IMR-90 (cell line): Measurements from ENCODE around the gene BAZ2B. TPM values are rescaled to one million over a fixed set of nuclear protein-coding genes. Genes with fewer than 3 reads are reported as not detected.

Experiments used
- ATAC-seq: fragments of 200-7000 bp; cut with Tn5 transposase; 2 replicates; pipeline ENCODE4 v1.9.1; 2020; ENCODE audit warnings: low read depth, mild to moderate bottlenecking, moderate library complexity
- BruUV-seq: library from RNA; stranded (reverse); fragments of 400-500 nt; replicated peaks from 2 replicates; lab custom pipeline; 2021; lab: Mats Ljungman, UMichigan
- CTCF ChIA-PET: fragments of 300-600 bp; formaldehyde crosslinking; extraction: SDS; loops from one replicate; lab custom pipeline; 2021; ENCODE audit warnings: antibody characterized with exemption; lab: Yijun Ruan, JAX
- POLR2A ChIA-PET: fragments of 300-600 bp; sonication (Branson Sonifier 250); formaldehyde crosslinking; loops from one replicate; lab custom pipeline; 2022; ENCODE audit warnings: antibody characterized with exemption; ENCODE audit not compliant: unreplicated experiment; lab: Charles Lee
- DNase-seq: peaks from one replicate; pipeline ENCODE4 v3.0.0; 2013
- H2AFZ ChIP-seq: replicated peaks from 2 replicates; pipeline ENCODE3; 2013; ENCODE audit warnings: low read length, mild to moderate bottlenecking; ENCODE audit not compliant: poor library complexity
- H2AK5ac ChIP-seq: 2 replicates; pipeline ENCODE4 v1.6.1; 2013; ENCODE audit warnings: low read depth, low read length, inconsistent platforms
- H2AK9ac ChIP-seq: replicated peaks from 2 replicates; pipeline ENCODE3; 2013; ENCODE audit warnings: mild to moderate bottlenecking, low read depth, low read length, moderate library complexity; ENCODE audit not compliant: poor library complexity
- H2BK120ac ChIP-seq: 2 replicates; pipeline ENCODE4 v1.6.1; 2013; ENCODE audit warnings: low read depth, low read length, inconsistent platforms
- H2BK15ac ChIP-seq: 3 replicates; pipeline ENCODE4 v1.6.1; 2013; ENCODE audit warnings: low read depth, low read length, inconsistent platforms
- H2BK20ac ChIP-seq: 2 replicates; pipeline ENCODE4 v1.6.1; 2013; ENCODE audit warnings: low read depth, mild to moderate bottlenecking, inconsistent platforms, low read length, moderate library complexity
- H2BK5ac ChIP-seq: 2 replicates; pipeline ENCODE4 v1.6.1; 2013; ENCODE audit warnings: mild to moderate bottlenecking, low read depth, low read length, inconsistent platforms; ENCODE audit not compliant: poor library complexity, severe bottlenecking
- H3K14ac ChIP-seq: replicated peaks from 2 replicates; pipeline ENCODE4 v1.6.1; 2013; ENCODE audit warnings: low read depth, low read length, inconsistent platforms
- H3K18ac ChIP-seq: 2 replicates; pipeline ENCODE4 v1.6.1; 2013; ENCODE audit warnings: low read depth, low read length, control low read depth
- H3K23ac ChIP-seq: 2 replicates; pipeline ENCODE4 v1.6.1; 2013; ENCODE audit warnings: low read depth, low read length, inconsistent platforms
- H3K27ac ChIP-seq: 2 replicates; pipeline ENCODE4 v1.5.1; 2013; ENCODE audit warnings: mild to moderate bottlenecking, control low read depth, low read length; ENCODE audit not compliant: insufficient read depth
- H3K27me3 ChIP-seq: 2 replicates; pipeline ENCODE4 v1.6.1; 2013; ENCODE audit warnings: low read length; ENCODE audit not compliant: control insufficient read depth, insufficient read depth
- H3K36me3 ChIP-seq: 2 replicates; pipeline ENCODE4 v1.6.1; 2013; ENCODE audit warnings: low read length, mixed read lengths; ENCODE audit not compliant: control insufficient read depth, insufficient read depth
- H3K4ac ChIP-seq: 2 replicates; pipeline ENCODE4 v1.6.1; 2013; ENCODE audit warnings: low read depth, low read length, inconsistent platforms
- H3K4me1 ChIP-seq: 2 replicates; pipeline ENCODE4 v1.6.1; 2013; ENCODE audit warnings: low read length, mixed read lengths; ENCODE audit not compliant: control insufficient read depth, insufficient read depth
- H3K4me2 ChIP-seq: 2 replicates; pipeline ENCODE4 v1.6.1; 2013; ENCODE audit warnings: low read depth, mild to moderate bottlenecking, control low read depth, low read length, moderate library complexity
- H3K4me3 ChIP-seq: 2 replicates; pipeline ENCODE4 v1.5.1; 2013; ENCODE audit warnings: low read depth, mild to moderate bottlenecking, control low read depth, low read length, moderate library complexity; ENCODE audit not compliant: insufficient read depth
- H3K56ac ChIP-seq: 2 replicates; pipeline ENCODE4 v1.6.1; 2013; ENCODE audit warnings: low read length, inconsistent platforms; ENCODE audit not compliant: insufficient read depth; ENCODE audit errors: extremely low read depth
- H3K79me1 ChIP-seq, 2 experiments: 2 replicates each; pipeline ENCODE4 v1.6.1; 2013; ENCODE audit warnings: low read length in 2 of 2, inconsistent platforms in 1 of 2, low read depth in 1 of 2
- H3K9ac ChIP-seq: 2 replicates; pipeline ENCODE4 v1.6.1; 2013; ENCODE audit warnings: low read depth, low read length, control low read depth
- H3K9me1 ChIP-seq: 2 replicates; pipeline ENCODE4 v1.6.1; 2013; ENCODE audit warnings: low read length, inconsistent platforms; ENCODE audit not compliant: insufficient read depth
- H3K9me3 ChIP-seq: 2 replicates; pipeline ENCODE4 v1.6.1; 2013; ENCODE audit warnings: low read length; ENCODE audit not compliant: control insufficient read depth, insufficient read depth
- H4K20me1 ChIP-seq: 2 replicates; pipeline ENCODE4 v1.6.1; 2013; ENCODE audit warnings: low read length, inconsistent platforms; ENCODE audit not compliant: insufficient read depth
- H4K5ac ChIP-seq: 2 replicates; pipeline ENCODE4 v1.6.1; 2013; ENCODE audit warnings: mild to moderate bottlenecking, low read depth, low read length, control low read depth
- H4K8ac ChIP-seq, 2 experiments: 2 replicates each; pipeline ENCODE4 v1.6.1; 2013; ENCODE audit warnings: low read depth in 2 of 2, low read length in 2 of 2, control low read depth in 1 of 2, inconsistent platforms in 1 of 2
- H4K91ac ChIP-seq: 2 replicates; pipeline ENCODE4 v1.6.1; 2013; ENCODE audit warnings: low read depth, low read length, inconsistent platforms; ENCODE audit not compliant: insufficient read depth
- BHLHE40 ChIP-seq: fragments of 150-350 bp; IDR thresholded peaks from 2 replicates; pipeline ENCODE4 v1.6.1; 2016; ENCODE audit warnings: mild to moderate bottlenecking, low read depth, low read length
- CEBPB ChIP-seq: IDR thresholded peaks from 2 replicates; pipeline ENCODE4 v1.6.1; 2012; ENCODE audit warnings: low read depth, low read length, improper control_type of control experiment
- CHD1 ChIP-seq: IDR thresholded peaks from 2 replicates; pipeline ENCODE4 v1.6.1; 2012; ENCODE audit warnings: low read depth, low read length, improper control_type of control experiment
- CTCF ChIP-seq: conservative IDR thresholded peaks from 2 replicates; pipeline ENCODE4 v1.5.1; 2012; ENCODE audit warnings: mild to moderate bottlenecking, low read depth, low read length, improper control_type of control experiment
- ELK1 ChIP-seq: fragments of 150-350 bp; IDR thresholded peaks from 2 replicates; pipeline ENCODE4 v1.6.1; 2016; ENCODE audit warnings: low read depth, mild to moderate bottlenecking, low read length, moderate library complexity, borderline replicate concordance
- FOS ChIP-seq: fragments of 150-350 bp; IDR thresholded peaks from 2 replicates; pipeline ENCODE4 v1.6.1; 2016; ENCODE audit warnings: low read depth, low read length
- MAFK ChIP-seq: IDR thresholded peaks from 2 replicates; pipeline ENCODE4 v1.6.1; 2012; ENCODE audit warnings: low read depth, low read length, improper control_type of control experiment
- MAZ ChIP-seq: IDR thresholded peaks from 2 replicates; pipeline ENCODE4 v1.6.1; 2012; ENCODE audit warnings: low read depth, mild to moderate bottlenecking, low read length, improper control_type of control experiment, moderate library complexity, borderline replicate concordance
- MXI1 ChIP-seq: IDR thresholded peaks from 2 replicates; pipeline ENCODE4 v1.6.1; 2012; ENCODE audit warnings: low read depth, mild to moderate bottlenecking, low read length, moderate library complexity, borderline replicate concordance
- NFE2L2 ChIP-seq: fragments of 150-350 bp; IDR thresholded peaks from 2 replicates; pipeline ENCODE4 v1.6.1; 2016; ENCODE audit warnings: low read depth, mild to moderate bottlenecking, low read length
- POLR2A ChIP-seq: IDR thresholded peaks from 2 replicates; pipeline ENCODE4 v1.6.1; 2012; ENCODE audit warnings: mild to moderate bottlenecking, low read depth, low read length
- RAD21 ChIP-seq: IDR thresholded peaks from 2 replicates; pipeline ENCODE4 v1.6.1; 2012; ENCODE audit warnings: low read length, improper control_type of control experiment
- RCOR1 ChIP-seq: IDR thresholded peaks from 2 replicates; pipeline ENCODE4 v1.6.1; 2012; ENCODE audit warnings: mild to moderate bottlenecking, low read length, improper control_type of control experiment; ENCODE audit not compliant: insufficient replicate concordance
- RFX5 ChIP-seq: IDR thresholded peaks from 2 replicates; pipeline ENCODE4 v1.8.0; 2012; ENCODE audit warnings: low read depth, mild to moderate bottlenecking, low read length, moderate library complexity
- SMC3 ChIP-seq: fragments of 150-350 bp; IDR thresholded peaks from 2 replicates; pipeline ENCODE4 v1.6.1; 2016; ENCODE audit warnings: low read depth, mild to moderate bottlenecking, antibody characterized with exemption, low read length, moderate library complexity
- USF2 ChIP-seq: fragments of 150-350 bp; IDR thresholded peaks from 2 replicates; pipeline ENCODE4 v1.6.1; 2017; ENCODE audit warnings: mild to moderate bottlenecking, antibody characterized with exemption, low read length, low read depth
- WGBS, 2 experiments: methylation state at CpG; one replicate each; pipeline versions ENCODE4 v1.1.5 to v1.1.7; 2013; ENCODE audit warnings: missing lambda C conversion rate in 2 of 2; ENCODE audit not compliant: insufficient read length in 1 of 2; ENCODE audit errors: extremely low coverage in 2 of 2; 5-methylcytosine and 5-hydroxymethylcytosine counted together
- dilution Hi-C: fragments of 300-500 bp; cut with HindIII; formaldehyde crosslinking; loops from one replicate; pipeline ENCODE4 v1.14.3; 2018; ENCODE audit warnings: low sequenced_read_pairs; ENCODE audit not compliant: unreplicated experiment
- in situ Hi-C: fragments of 300-500 bp; cut with MboI; formaldehyde crosslinking; loops from 3 replicates; pipeline ENCODE4 v1.14.3; 2019; ENCODE audit warnings: low sequenced_read_pairs, inconsistent platforms, mixed read lengths
- intact Hi-C: fragments of 100-400 bp; cut with micrococcal nuclease; formaldehyde crosslinking; loops from 2 replicates; pipeline ENCODE4 v1.10.0; 2022
- polyA plus RNA-seq, 3 experiments: library from polyadenylated mRNA; depleted of rRNA; stranded (reverse); fragments of >200 nt; gene quantifications; 2 replicates each; pipeline ENCODE4 v1.2.3, GENCODE V29; 2012; ENCODE audit warnings: low replicate concordance in 1 of 3
- total RNA-seq: library from RNA; depleted of rRNA; stranded (reverse); fragments of >200 nt; gene quantifications from 2 replicates; pipeline ENCODE4 v1.2.3, GENCODE V29; 2012

BAZ2B gene
- total and polyA plus RNA-seq, 2 of the 4 experiments (the other 2 are of a cell fraction): 8.9 to 42.1 TPM

- H3K36me3 ChIP-seq: peaks cover 9% of the 10 kb centered on the region
- no peak overlapping the region for H2AK9ac ChIP-seq
- H2BK5ac ChIP-seq: no peak overlapping the region
- H3K9ac ChIP-seq: no peak overlapping the region
- H3K18ac ChIP-seq: no peak overlapping the region
- H3K4me1 ChIP-seq: no peaks in the 10 kb centered on the region
- H2BK15ac ChIP-seq: no peak overlapping the region
- no peaks in the 10 kb centered on the region for H3K79me1 ChIP-seq
- TF ChIP-seq RCOR1 (no peak), NFE2L2 (no peak), FOS (no peak), BHLHE40 (no peak), MXI1 (no peak), RFX5 (no peak), RAD21 (no peak), SMC3 (no peak), POLR2A (no peak), USF2 (no peak), MAZ (no peak), CTCF (no peak), CEBPB (no peak), CHD1 (no peak), ELK1 (no peak), MAFK (no peak)
- no peak overlapping the region for H2BK120ac ChIP-seq
- ChIA-PET CTCF (no interaction called here), POLR2A (no interaction called here)
- H3K14ac ChIP-seq: no peak overlapping the region
- dilution Hi-C loops: no loop called here
- peaks cover 3% of the 10 kb centered on the region; the same call in 1 of the 2 replicates for H3K9me1 ChIP-seq
- H3K9me3 ChIP-seq: no peaks in the 10 kb centered on the region
- no peak overlapping the region for H3K4ac ChIP-seq
- no peak overlapping the region for H4K8ac ChIP-seq
- no peak overlapping the region for H2BK20ac ChIP-seq
- H3K23ac ChIP-seq: no peak overlapping the region
- H4K5ac ChIP-seq: no peak overlapping the region
- no peak overlapping the region for H2AFZ ChIP-seq
- DNase-seq (no peak), ATAC-seq (no peak)
- no peak overlapping the region for H2AK5ac ChIP-seq
- intact Hi-C loops: no loop called here
- H3K27ac ChIP-seq: no peak overlapping the region
- in situ Hi-C loops: no loop called here
- no peak overlapping the region for H4K91ac ChIP-seq
- no peaks in the 10 kb centered on the region for H3K27me3 ChIP-seq
- no TSS peak for BruUV-seq
- no CpG with 5 or more reads among the region's 1 CpG for WGBS, 2 experiments
- H3K4me2 ChIP-seq: no peak overlapping the region
- H3K56ac ChIP-seq: no peak overlapping the region
- no peaks in the 10 kb centered on the region for H4K20me1 ChIP-seq
- no peak overlapping the region for H3K4me3 ChIP-seq
Measured at GRCh38 chr2:159379181-159379580, 237.2 kb downstream of the BAZ2B start.
